HEK293T (cell line): ENCODE data around the gene B4GALT2.

Experiments used
- ARNT ChIP-seq: fragments of 450-650 bp; IDR thresholded peaks from 2 replicates; pipeline ENCODE4 v1.6.1; 2017; ENCODE audit warnings: mild to moderate bottlenecking
- BHLHE40 ChIP-seq: fragments of 450-650 bp; IDR thresholded peaks from 2 replicates; pipeline ENCODE4 v1.6.1; 2016; ENCODE audit warnings: mild to moderate bottlenecking, moderate library complexity, borderline replicate concordance
- CTBP1 ChIP-seq: fragments of 450-650 bp; IDR thresholded peaks from 2 replicates; pipeline ENCODE4 v1.6.1; 2016; ENCODE audit warnings: borderline replicate concordance
- FOXK2 ChIP-seq: fragments of 450-650 bp; IDR thresholded peaks from 2 replicates; pipeline ENCODE4 v1.6.1; 2016; ENCODE audit warnings: mild to moderate bottlenecking
- FOXM1 ChIP-seq: fragments of 450-650 bp; IDR thresholded peaks from 2 replicates; pipeline ENCODE4 v1.6.1; 2017; ENCODE audit warnings: mild to moderate bottlenecking, borderline replicate concordance
- HDGF ChIP-seq: fragments of 450-650 bp; IDR thresholded peaks from 2 replicates; pipeline ENCODE4 v1.6.1; 2017; ENCODE audit warnings: antibody characterized with exemption, borderline replicate concordance
- L3MBTL2 ChIP-seq: fragments of 450-650 bp; conservative IDR thresholded peaks from 2 replicates; pipeline ENCODE4 v1.6.1; 2016; ENCODE audit warnings: mild to moderate bottlenecking
- NFRKB ChIP-seq: fragments of 450-650 bp; IDR thresholded peaks from 2 replicates; pipeline ENCODE4 v1.6.1; 2016; ENCODE audit warnings: mild to moderate bottlenecking, moderate library complexity
- PKNOX1 ChIP-seq: fragments of 450-650 bp; IDR thresholded peaks from 2 replicates; pipeline ENCODE4 v1.6.1; 2016
- SP1 ChIP-seq: fragments of 450-650 bp; IDR thresholded peaks from 2 replicates; pipeline ENCODE4 v1.6.1; 2017
- SUZ12 ChIP-seq: fragments of 450-650 bp; IDR thresholded peaks from 2 replicates; pipeline ENCODE4 v1.6.1; 2016; ENCODE audit warnings: mild to moderate bottlenecking
- TARDBP ChIP-seq: fragments of 450-650 bp; IDR thresholded peaks from 2 replicates; pipeline ENCODE4 v1.6.1; 2016

- TF ChIP-seq SP1 (no peak), NFRKB (no peak), PKNOX1 (no peak), HDGF (no peak), FOXM1 (no peak), ARNT (no peak), L3MBTL2 (no peak), TARDBP (no peak), FOXK2 (no peak), CTBP1 (no peak), BHLHE40 (no peak), SUZ12 (no peak)
These were observed 16.7 kb upstream of the B4GALT2 start for GRCh38 chr1:43962324-43962723.
